ENCODE results near the gene MESD.

- TF ChIP-seq CTCF (IDR thresholded peaks at IDR 0.05) (no peak), POLR2A (IDR thresholded peaks at IDR 0.05) (no peak)
These were observed 49.5 kb upstream of the MESD start for GRCh38 chr15:81038975-81039607.
